DMS53 treated with DMSO at 0.1 percent for 48 hours (cell line): ENCODE results near the gene FPR2.
A peak's percentile ranks its signal among the peaks of the same experiment; 100 is the strongest.

ENCODE experiments used
- DNase-seq: peaks from one replicate; lab custom pipeline; 2025; ENCODE audit not compliant: unreplicated experiment; lab: John Stamatoyannopoulos, UW

The FPR2 gene

GRCh38 chr19:51781999-51782398, 21.0 kb downstream of the FPR2 start:
- DNase-seq = no peak

- no peak for DNase-seq
These were observed 22.4 kb downstream of the FPR2 start for GRCh38 chr19:51783372-51783771.

- no peak for DNase-seq
These were observed 23.3 kb downstream of the FPR2 start for GRCh38 chr19:51784109-51784785.

- DNase-seq = no peak
These were observed 24.1 kb downstream of the FPR2 start for GRCh38 chr19:51784922-51785690.

GRCh38 chr19:51786646-51787494, 25.9 kb downstream of the FPR2 start:
- DNase-seq = no peak

- no peak for DNase-seq
These were observed 27.0 kb downstream of the FPR2 start for GRCh38 chr19:51788029-51788428.

- DNase-seq = no peak
These were observed 28.2 kb downstream of the FPR2 start for GRCh38 chr19:51789061-51789795.

- no peak for DNase-seq
These were observed 32.0 kb downstream of the FPR2 start for GRCh38 chr19:51792932-51793331.

- no peak for DNase-seq
These were observed 33.0 kb downstream of the FPR2 start for GRCh38 chr19:51793994-51794393.

- no peak for DNase-seq
These were observed 34.0 kb downstream of the FPR2 start, which contains the start of gene FPR3 for GRCh38 chr19:51794885-51795490. Gene FPR3 (plus strand): TSS chr19:51795157. CDS start chr19:51823749, 28,592 bp downstream.

- DNase-seq = no peak
These were observed 35.3 kb downstream of the FPR2 start for GRCh38 chr19:51796195-51796679.

- no peak for DNase-seq
These were observed 36.5 kb downstream of the FPR2 start for GRCh38 chr19:51797480-51797879.

- no peak for DNase-seq
These were observed 37.1 kb downstream of the FPR2 start for GRCh38 chr19:51798062-51798461.

GRCh38 chr19:51799034-51799773, 38.2 kb downstream of the FPR2 start:
- peak; percentile 1 for DNase-seq

- DNase-seq = no peak
These were observed 38.9 kb downstream of the FPR2 start for GRCh38 chr19:51799774-51800472.

GRCh38 chr19:51800473-51801244, 39.7 kb downstream of the FPR2 start:
- DNase-seq = no peak

GRCh38 chr19:51802775-51803174, 41.8 kb downstream of the FPR2 start:
- DNase-seq = no peak

GRCh38 chr19:51803519-51803918, 42.5 kb downstream of the FPR2 start:
- no peak for DNase-seq
